Measurements from ENCODE around the gene EEF1AKMT4.

DNA sequence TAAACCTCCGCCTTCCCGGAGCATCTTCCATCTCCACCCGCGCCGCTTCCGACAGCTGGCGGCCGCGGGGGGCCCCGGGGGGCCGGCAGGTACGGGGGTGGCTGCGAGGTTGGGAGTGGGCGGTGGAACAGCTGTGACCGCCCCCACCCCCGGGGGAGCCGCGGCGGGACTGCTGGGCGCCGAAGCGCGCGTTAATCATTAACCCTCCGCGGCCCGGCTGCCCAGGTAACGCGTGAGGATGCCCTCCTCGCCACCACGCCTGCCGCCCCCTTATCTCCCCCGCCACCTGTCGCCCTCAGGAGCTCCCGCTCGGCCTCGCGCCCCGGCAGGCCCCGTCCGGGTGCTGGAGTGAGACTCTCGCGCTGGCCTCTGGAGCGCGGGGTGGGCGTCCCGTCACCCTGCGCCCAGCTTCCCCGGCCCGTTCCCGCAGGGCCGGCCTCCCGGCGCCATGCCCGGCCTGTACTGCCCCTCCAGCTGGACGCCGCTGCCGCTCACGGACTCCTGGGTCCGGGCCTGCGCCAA, 19.3 kb upstream of the EEF1AKMT4 start:
- TF ChIP-seq, protein P1, sequence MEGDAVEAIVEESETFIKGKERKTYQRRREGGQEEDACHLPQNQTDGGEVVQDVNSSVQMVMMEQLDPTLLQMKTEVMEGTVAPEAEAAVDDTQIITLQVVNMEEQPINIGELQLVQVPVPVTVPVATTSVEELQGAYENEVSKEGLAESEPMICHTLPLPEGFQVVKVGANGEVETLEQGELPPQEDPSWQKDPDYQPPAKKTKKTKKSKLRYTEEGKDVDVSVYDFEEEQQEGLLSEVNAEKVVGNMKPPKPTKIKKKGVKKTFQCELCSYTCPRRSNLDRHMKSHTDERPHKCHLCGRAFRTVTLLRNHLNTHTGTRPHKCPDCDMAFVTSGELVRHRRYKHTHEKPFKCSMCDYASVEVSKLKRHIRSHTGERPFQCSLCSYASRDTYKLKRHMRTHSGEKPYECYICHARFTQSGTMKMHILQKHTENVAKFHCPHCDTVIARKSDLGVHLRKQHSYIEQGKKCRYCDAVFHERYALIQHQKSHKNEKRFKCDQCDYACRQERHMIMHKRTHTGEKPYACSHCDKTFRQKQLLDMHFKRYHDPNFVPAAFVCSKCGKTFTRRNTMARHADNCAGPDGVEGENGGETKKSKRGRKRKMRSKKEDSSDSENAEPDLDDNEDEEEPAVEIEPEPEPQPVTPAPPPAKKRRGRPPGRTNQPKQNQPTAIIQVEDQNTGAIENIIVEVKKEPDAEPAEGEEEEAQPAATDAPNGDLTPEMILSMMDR (IDR thresholded peaks at IDR 0.05; ENCODE audit: insufficient read depth, low read length), result no peak
- TF ChIP-seq POLR2AphosphoS5 (IDR thresholded peaks at IDR 0.05; ENCODE audit: low read depth), result no peak
